Measurements from ENCODE around the gene CMSS1.

CMSS1 gene

DNA sequence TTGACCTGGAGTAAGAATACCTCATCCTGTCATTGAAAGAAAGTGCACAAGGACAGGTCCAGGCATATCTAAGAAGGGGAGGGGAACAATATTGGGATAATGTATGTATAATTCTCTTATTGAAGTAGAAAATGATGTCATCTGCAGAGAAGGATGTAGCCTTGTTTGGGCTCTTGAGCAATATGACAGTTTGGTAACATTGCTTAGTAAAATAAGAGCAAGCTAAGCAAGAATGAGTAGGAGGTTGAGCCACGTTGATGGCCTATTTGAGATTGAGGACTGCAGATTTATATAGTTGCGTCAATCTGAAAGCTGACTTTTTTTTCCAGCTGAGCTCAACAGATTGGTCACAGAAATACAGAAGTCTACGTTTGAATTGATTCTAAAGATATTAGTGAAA lies 151.5 kb downstream of the CMSS1 start:
- no peak for DNase-seq
- TF ChIP-seq, protein P1, sequence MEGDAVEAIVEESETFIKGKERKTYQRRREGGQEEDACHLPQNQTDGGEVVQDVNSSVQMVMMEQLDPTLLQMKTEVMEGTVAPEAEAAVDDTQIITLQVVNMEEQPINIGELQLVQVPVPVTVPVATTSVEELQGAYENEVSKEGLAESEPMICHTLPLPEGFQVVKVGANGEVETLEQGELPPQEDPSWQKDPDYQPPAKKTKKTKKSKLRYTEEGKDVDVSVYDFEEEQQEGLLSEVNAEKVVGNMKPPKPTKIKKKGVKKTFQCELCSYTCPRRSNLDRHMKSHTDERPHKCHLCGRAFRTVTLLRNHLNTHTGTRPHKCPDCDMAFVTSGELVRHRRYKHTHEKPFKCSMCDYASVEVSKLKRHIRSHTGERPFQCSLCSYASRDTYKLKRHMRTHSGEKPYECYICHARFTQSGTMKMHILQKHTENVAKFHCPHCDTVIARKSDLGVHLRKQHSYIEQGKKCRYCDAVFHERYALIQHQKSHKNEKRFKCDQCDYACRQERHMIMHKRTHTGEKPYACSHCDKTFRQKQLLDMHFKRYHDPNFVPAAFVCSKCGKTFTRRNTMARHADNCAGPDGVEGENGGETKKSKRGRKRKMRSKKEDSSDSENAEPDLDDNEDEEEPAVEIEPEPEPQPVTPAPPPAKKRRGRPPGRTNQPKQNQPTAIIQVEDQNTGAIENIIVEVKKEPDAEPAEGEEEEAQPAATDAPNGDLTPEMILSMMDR (IDR thresholded peaks at IDR 0.05; ENCODE audit: low read depth, low read length, missing control alignments): no peak
- Histone ChIP-seq H3K36me3 (replicated peaks) (no peaks in the 10 kb centered on the region), H3K27ac (no peak overlapping the region), H3K27me3 (replicated peaks) (no peaks in the 10 kb centered on the region), H3K4me3 (ENCODE audit: low read depth, low read length) (no peak overlapping the region)
- in situ Hi-C loops (cut with HindIII; ENCODE audit: low pct_ligation_motif_present, low sequenced_read_pairs): no loop called here

- Histone ChIP-seq H3K36me3 (replicated peaks) (no peaks in the 10 kb centered on the region), H3K27me3 (replicated peaks) (no peaks in the 10 kb centered on the region), H3K4me3 (ENCODE audit: low read depth, low read length) (no peak overlapping the region), H3K27ac (no peak overlapping the region)
- no peak for DNase-seq
- TF ChIP-seq, protein P1 (IDR thresholded peaks at IDR 0.05; ENCODE audit: low read depth, low read length, missing control alignments): no peak
- in situ Hi-C loops (cut with HindIII; ENCODE audit: low pct_ligation_motif_present, low sequenced_read_pairs): no loop called here
These were observed 152.5 kb downstream of the CMSS1 start for GRCh38 chr3:99970198-99970597.

DNA sequence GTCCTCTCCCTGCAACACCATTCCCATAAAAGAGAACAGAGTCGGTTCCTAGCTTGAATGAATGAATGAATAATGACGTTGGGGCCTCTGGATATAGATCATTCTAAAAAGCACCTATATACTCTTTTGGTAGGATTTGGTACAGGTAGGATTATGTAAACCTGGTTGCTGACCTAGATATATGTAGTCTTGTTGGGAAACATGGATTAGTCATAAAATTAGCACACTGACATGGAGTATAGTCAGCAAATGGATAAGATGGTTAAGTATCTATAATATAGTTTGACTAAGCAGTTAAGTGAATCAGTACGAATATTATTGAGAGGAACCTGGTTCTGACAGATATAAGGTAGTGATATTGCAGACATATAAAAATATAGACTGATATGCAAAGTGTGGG lies 154.1 kb downstream of the CMSS1 start:
- TF ChIP-seq, protein P1 (IDR thresholded peaks at IDR 0.05; ENCODE audit: low read depth, low read length, missing control alignments): no peak
- Histone ChIP-seq H3K36me3 (replicated peaks) (no peaks in the 10 kb centered on the region), H3K27me3 (replicated peaks) (no peaks in the 10 kb centered on the region), H3K4me3 (ENCODE audit: low read depth, low read length) (no peak overlapping the region), H3K27ac (no peak overlapping the region)
- DNase-seq: no peak
- in situ Hi-C loops (cut with HindIII; ENCODE audit: low pct_ligation_motif_present, low sequenced_read_pairs): no loop called here

- DNase-seq: no peak
- Histone ChIP-seq H3K27ac (no peak overlapping the region), H3K36me3 (replicated peaks) (no peaks in the 10 kb centered on the region), H3K27me3 (replicated peaks) (no peaks in the 10 kb centered on the region), H3K4me3 (ENCODE audit: low read depth, low read length) (no peak overlapping the region)
- TF ChIP-seq, protein P1 (IDR thresholded peaks at IDR 0.05; ENCODE audit: low read depth, low read length, missing control alignments): no peak
- in situ Hi-C loops (cut with HindIII; ENCODE audit: low pct_ligation_motif_present, low sequenced_read_pairs): no loop called here
These were observed 154.9 kb downstream of the CMSS1 start for GRCh38 chr3:99972380-99973104.

DNA sequence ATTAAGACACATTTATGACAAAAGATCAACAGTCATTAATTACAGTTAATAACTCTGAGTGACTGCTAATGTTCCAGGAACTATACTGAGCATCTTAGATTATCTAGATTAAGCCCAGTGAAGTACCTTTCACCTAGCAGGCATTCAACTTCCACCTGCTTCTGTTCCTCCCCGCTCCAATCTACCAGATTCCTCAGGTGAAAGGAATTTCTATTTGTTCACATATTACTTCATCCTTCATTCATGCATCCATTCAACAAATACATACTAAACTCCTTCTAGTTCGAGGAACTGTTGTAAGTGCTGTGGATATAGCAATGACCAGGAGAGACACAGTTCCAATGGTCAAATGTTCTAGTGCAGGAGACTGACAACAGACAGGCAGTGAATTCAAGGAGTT lies 157.3 kb downstream of the CMSS1 start:
- H3K27me3 ChIP-seq (replicated peaks): no peaks in the 10 kb centered on the region
- DNase-seq: no peak
- in situ Hi-C loops (cut with HindIII; ENCODE audit: low pct_ligation_motif_present, low sequenced_read_pairs): no loop called here
- TF ChIP-seq, protein P1 (IDR thresholded peaks at IDR 0.05; ENCODE audit: low read depth, low read length, missing control alignments): no peak
- H3K4me3 ChIP-seq (ENCODE audit: low read depth, low read length): no peak overlapping the region
- no peaks in the 10 kb centered on the region for H3K36me3 ChIP-seq (replicated peaks)
- H3K27ac ChIP-seq: no peak overlapping the region

GRCh38 chr3:99976584-99976983 lies 158.9 kb downstream of the CMSS1 start:
- no peak for DNase-seq
- TF ChIP-seq, protein P1 (IDR thresholded peaks at IDR 0.05; ENCODE audit: low read depth, low read length, missing control alignments): no peak
- in situ Hi-C loops (cut with HindIII; ENCODE audit: low pct_ligation_motif_present, low sequenced_read_pairs): no loop called here
- no peaks in the 10 kb centered on the region for H3K36me3 ChIP-seq (replicated peaks)
- H3K27ac ChIP-seq: no peak overlapping the region
- no peaks in the 10 kb centered on the region for H3K27me3 ChIP-seq (replicated peaks)
- H3K4me3 ChIP-seq (ENCODE audit: low read depth, low read length): no peak overlapping the region

All from brain microvascular endothelial cell (primary cell).